H1 (cell line): ENCODE data around the gene BRSK2. TPM values are rescaled to one million over a fixed set of nuclear protein-coding genes. Genes with fewer than 3 reads are reported as not detected.

Source experiments
- E2F6 ChIP-seq: IDR thresholded peaks from 2 replicates; pipeline ENCODE4 v1.6.1; 2012; ENCODE audit warnings: inconsistent platforms
- GTF2F1 ChIP-seq: IDR thresholded peaks from 2 replicates; pipeline ENCODE4 v1.6.1; 2012; ENCODE audit warnings: low read depth, low read length, improper control_type of control experiment, borderline replicate concordance
- JUN ChIP-seq: IDR thresholded peaks from 2 replicates; pipeline ENCODE4 v1.6.1; 2011; ENCODE audit warnings: low read depth, mild to moderate bottlenecking, improper control_type of control experiment, low read length
- JUND ChIP-seq: IDR thresholded peaks from 2 replicates; pipeline ENCODE4 v1.6.1; 2011; ENCODE audit warnings: mild to moderate bottlenecking, improper control_type of control experiment, low read length
- SIX5 ChIP-seq: IDR thresholded peaks from 2 replicates; pipeline ENCODE4 v1.6.1; 2011; ENCODE audit warnings: mild to moderate bottlenecking, low read depth, low read length
- polyA plus RNA-seq, 7 experiments: library from polyadenylated mRNA; depleted of rRNA in 3 of 7; stranded (reverse) in 5 of 7; unstranded in 2 of 7; fragments of >200 nt in 5 of 7; fragments of 200-250 nt in 2 of 7; gene quantifications; 1 replicate in 5 of 7; 2 replicates in 1 of 7; 4 replicates in 1 of 7; pipeline versions ENCODE4 v1.2.1 to v1.2.3, GENCODE V29; 2011 to 2013; ENCODE audit warnings: missing spikeins in 2 of 7, mixed read lengths in 2 of 7
- total RNA-seq: library from RNA; stranded (reverse); fragmentation: NEBNext Ultra II Directional; extraction: Animal tissue kit (Norgen Biotek cat#: 25700); gene quantifications from 2 replicates; pipeline ENCODE4 v1.2.1, GENCODE V29; 2021

The BRSK2 gene
- total and polyA plus RNA-seq, 2 of the 8 experiments (the other 6 are each of a cell fraction or from before 2014, with no cell fraction given) = 17.3 to 27.1 TPM

DNA sequence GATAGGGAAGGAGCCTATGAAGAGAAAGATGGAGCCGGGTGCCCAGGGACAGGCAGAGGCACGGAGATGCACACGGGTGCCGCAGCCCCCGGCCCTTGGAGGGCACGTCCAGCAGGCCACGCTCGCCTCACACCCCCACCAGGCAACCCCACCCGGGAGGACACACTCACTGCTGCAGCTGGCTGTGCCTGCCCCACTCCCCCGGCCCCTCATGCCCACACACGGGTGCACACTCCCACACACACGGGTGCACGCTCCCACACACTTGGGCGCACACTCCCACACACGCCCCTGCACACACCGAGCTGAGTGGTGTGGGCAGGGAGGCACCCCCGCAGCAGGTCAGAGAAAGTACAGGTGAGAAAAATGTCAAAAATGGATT, 95.8 kb downstream of the BRSK2 start (continued):
- TF ChIP-seq JUND (no peak), JUN (no peak), E2F6 (no peak), SIX5 (no peak), GTF2F1 (no peak)
